Activated CD4-positive, alpha-beta T cell treated with anti-CD3 and anti-CD28 coated beads, Interleukin-2, amount 50 U/mL, for 4 hours (primary cell): ENCODE measurements around the gene FAM180B.
"Not testable (repeated sequence)": the region's sequence is repeated elsewhere in the genome, so short reads cannot be mapped to it uniquely, and the experiment has no call there.

Experiments
- DNase-seq, 2 experiments: peaks; one replicate each; pipeline ENCODE4 v3.0.0-alpha.2; 2020

FAM180B gene, protein sequence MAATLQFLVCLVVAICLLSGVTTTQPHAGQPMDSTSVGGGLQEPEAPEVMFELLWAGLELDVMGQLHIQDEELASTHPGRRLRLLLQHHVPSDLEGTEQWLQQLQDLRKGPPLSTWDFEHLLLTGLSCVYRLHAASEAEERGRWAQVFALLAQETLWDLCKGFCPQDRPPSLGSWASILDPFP

DNA sequence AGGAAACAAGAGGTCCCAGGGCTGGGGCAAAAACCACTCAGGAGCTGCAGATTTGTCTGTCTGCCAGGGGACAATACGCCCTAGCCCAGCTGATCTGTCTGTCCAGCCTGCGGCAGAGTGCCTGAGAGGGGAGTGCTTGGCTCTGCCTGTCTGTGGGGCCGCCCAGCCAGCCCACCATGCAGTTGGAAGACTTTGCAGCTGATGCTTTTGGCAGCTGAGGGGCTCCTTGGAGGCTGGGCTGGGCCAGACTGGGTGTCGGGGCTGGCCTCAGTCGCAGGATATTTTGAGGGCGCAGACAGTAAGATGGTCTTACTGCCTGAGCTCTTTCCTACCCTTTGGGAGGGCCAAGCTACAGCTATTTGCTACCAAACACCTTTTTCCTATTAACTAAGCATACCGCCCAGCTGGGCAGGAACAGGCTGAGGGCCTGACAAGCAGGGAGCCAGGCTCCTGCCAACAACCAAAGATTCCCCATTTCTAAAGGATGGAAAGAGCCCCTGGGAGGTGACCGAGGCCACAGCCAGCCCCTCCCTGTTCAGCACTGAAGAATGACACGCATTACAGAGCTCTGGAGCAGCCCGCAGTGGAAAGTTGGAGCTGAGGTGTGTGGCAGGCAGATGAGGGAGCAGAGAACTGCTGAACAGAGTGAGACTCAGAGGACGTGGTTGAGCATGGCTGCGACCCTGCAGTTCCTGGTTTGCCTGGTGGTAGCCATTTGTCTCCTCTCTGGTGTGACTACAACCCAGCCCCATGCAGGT is at the start of gene FAM180B:
TSS of gene FAM180B (plus strand) at position 581 of the 758 bp plus-strand sequence. CDS start at position 672, 91 bp downstream.
- DNase-seq, result no peak

DNA sequence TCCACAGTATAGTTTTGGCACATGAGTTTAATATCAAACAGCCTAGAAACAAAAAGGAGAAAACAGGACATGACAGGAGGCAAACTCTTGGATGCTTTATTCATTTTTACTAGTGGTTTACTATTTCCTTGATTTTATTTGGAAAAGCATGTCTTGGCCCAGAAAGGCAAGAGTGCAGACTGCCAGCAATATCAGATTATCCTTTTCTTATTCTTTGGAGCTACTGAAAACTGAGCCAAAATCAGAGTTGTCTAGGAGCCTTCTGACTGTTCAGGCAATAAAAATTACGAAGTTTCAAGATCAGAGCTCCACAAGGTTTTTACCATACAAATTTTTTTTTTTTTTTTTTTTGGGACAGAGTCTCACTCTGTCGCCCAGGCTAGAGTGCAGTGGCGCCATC is 49.6 kb upstream of the FAM180B start:
- DNase-seq, result no peak

DNA sequence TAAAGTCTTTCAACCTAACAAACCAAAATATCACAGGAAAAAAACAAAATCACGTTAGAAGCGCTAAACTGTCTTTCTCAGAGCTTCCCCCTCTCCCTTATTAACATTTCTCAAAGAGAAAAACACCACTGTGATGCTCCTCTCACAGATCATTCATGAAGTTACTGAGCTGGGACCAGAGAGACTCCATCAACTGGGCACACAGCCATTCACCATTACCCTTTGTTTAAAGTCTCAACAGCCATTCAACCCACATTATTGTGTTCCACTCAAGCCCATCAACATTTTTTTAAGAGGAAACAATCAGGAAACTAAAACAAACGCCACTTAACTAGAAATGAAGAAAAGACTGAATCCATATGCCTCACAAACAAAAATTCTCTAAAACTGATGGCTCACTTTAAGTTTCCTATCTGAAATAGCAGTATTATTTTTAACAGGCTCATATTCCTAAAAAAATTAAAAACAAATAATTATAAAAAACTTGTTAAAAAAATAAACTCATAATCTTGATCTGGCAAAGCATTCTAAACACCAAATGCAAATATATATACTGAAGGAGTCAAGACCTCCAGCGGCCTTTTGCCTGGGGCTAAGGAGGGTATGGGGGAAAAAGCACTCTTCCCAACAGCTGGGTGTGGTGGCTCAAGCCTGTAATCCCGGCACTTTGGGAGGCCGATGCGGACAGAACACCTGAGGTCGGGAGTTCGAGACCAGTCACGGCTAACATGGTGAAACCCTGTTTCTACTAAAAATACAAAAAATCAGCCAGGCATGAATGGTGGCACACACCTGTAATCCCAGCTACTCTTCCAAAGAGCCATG is 47.5 kb upstream of the FAM180B start:
- no peak for DNase-seq

DNA sequence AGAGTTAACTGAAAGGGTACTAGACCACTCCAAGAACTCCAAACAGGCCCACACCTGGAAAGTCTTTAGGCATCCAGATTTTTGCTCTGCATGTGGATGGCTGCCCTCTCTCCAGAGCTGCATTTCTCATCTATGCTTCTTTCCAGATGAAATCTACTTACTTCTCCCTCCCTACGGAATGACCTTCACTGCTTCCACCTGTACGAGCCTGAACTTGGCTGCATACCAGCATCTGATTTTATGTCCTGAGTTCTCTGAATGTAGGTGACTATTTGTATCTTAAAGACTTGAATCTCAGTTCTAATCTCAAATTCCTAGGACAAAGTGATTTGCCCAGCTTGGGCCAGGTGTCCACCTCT is 46.8 kb upstream of the FAM180B start:
- DNase-seq, result no peak

DNA sequence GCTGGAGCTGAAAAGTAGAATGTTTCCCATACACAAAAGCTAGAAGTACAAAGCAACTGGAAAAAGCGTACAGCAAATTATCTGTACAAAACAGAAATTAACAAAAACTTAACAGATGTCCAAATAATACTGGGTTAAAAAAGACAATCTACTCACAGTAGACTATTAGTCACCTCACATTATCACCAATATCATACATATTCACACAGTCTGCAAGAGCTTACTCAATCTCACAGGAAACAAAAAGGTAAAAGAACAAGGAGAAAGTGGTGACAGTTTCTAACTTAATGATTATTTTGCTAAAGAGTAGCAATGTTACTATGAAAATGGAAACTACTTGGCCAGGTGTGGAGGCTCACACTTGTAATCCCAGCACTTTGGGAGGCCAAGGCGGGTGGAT is 45.4 kb upstream of the FAM180B start:
- no peak for DNase-seq

DNA sequence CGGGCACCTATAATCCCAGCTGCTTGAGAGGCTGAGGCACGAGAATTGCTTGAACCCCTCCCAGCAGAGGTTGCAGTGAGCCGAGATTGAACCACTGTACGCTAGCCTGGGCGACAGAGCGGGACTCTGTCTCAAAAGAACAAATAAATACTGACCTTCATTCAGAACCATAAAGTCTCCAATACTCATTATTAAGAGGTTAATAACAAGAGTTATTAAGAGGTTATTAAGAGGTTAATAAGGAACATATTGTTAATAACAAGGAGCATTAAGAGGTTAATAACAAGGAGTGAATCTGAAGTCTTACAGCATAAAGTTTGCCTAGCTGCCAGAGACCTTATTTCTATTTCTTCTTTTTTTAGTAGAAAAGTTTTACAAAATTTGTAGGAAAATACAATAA is 41.2 kb upstream of the FAM180B start:
- DNase-seq, result no peak

DNA sequence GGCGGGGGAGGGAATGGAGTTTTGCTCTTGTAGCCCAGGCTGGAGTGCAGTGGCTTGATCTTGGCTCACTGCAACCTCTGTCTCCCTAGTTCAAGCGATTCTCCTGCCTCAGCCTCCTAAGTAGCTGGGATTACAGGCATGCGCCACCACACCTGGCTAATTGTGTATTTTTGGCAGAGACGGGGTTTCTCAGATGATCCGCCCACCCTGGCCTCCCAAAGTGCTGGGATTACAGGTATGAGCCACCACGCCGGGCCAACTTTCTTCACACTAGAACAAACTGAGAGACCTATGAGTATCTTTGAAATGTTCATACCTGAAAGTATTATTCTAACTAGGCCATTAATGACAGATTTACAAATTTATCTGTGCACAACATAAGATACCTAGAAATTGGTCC is 40.2 kb upstream of the FAM180B start:
- not testable (repeated sequence) for DNase-seq

DNA sequence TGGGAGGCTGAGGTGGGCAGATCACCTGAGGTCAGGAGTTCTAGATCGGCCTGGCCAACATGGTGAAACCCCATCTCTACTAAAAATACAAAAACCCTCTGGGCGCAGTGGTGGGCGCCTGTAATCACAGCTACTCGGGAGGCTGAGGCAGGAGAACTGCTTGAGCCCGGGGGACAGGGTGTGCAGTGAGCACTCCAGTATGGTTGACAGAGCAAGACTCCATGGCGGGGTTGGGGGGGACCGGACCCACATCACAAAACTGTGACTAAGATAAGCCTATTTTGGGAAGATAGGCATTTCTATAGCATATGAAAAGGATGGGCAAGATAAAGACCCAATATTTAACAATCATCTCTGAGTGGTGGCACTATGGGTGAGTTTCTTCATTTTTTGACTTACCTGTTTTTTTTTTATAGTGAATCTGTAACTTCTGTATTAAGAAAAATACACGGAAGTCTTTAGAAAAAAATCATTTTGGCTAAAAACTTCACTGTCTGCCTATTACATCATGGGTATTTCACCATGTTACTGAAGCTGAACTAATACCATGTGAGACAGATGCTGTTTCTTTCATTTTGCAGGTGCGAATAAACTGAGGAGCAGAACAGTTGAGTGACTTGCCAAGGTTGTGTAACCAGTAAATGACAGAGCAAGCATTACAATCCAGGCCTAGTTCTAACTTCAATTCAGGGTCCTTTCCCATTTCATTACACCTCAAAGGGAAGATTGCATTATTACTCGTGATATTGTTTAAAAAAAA is 36.0 kb upstream of the FAM180B start:
- no peak for DNase-seq

DNA sequence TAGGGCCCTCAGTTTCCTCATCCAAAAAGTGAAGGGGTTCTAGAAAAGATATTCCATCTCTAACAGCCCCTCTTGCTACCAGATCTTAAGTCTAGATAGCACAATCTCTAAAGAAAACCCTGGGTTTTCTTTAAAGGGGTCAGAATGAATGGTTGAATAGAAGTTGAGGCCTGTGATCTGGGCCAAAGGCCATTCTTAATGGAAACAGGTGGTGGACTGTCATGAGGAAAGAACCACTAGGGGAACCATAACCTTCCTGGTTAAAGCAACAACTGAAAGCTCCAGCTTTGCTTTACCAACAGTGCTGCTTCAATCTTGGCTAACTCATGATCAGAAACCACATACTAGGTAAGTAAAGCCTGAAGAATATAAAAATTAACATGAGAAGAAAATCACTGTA is 35.4 kb upstream of the FAM180B start:
- no peak for DNase-seq

DNA sequence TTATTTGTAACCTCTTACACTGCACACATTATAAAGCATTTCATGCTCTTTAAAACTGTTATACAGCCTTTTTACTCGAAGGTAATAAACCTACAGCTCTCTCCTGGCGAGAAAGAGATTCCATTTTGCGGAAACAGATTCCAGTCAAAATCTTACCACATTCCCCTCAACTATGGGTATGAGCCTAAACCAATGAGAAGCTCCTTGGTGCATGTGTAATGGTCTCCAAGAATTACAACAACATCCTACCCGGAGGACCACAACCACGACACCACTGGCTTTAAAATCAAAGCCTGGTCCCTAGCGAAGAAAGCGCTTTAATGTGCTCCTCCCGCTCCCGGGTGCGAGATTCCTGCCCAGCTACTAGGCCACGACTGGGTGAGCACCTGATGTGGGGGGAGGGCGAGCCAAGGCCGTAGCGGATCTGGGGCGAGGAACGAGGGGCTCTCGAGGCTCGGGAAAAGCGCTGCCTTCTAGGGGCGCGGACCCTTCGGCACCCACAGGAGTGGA is 34.4 kb upstream of the FAM180B start:
- peak; percentile 6 to 9 for DNase-seq

DNA sequence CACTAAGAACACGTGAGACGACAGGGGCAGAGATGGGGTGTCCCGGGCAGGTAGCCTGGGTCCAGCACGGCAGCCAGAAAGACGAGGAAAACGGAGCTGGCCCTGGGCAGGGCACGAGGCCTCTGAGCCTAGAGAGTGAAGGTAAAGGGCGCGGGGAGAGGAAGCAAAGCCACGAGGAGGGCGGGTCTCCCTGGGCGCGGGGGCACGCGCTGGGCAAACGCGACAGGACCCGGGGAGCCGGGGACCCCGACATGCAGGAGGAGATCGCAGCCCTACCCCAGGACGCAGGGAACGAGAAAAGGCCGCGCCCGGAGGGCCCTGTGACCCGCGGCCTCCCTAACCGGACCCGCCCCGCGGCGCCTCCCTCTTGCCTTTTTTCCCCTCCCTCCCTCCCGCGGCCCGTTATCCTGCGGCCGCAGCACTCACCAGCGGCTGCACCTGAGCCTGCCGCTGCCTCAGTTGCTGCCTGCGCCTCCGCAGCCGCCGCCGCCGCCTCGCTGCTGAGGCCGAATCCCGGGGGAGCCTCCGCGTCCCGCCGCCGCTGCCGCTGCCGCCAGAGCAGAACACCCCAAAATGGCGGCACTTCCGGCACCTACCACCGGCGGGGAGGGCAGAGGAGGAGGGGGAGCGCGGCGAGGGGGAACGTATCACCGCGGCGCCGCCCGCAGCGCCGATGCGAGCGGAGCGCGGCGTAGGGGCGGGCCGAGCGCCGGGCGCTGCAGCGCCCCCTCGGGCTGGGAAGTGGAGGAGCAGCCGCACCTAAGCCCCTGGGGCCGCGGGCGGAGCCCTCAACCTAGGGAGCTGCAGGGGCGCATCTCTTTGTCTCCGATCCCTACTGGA is 33.7 kb upstream of the FAM180B start, which contains the start of gene CELF1:
TSS of gene CELF1 (minus strand) at position 567 of the 840 bp plus-strand sequence. CDS start 53,609 bp downstream, outside the sequence.
- DNase-seq, result peak; percentile 89 to 90

DNA sequence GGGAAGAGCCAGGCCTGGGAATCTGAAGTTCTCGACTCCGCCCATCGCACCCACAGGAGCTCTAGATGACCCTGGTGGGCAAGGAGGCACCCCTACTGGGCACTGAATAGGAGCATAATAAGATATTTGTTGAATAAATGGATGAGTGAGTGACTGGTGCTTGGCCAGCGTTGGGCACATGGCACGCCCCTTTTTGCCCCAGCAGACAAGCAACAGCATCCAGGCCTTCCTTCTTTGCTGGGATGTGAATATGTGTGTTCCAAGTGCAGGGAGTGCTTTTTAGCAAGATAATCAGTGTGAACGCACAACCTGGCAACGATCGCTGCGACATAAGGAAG is 33.1 kb upstream of the FAM180B start:
- DNase-seq, result no peak

DNA sequence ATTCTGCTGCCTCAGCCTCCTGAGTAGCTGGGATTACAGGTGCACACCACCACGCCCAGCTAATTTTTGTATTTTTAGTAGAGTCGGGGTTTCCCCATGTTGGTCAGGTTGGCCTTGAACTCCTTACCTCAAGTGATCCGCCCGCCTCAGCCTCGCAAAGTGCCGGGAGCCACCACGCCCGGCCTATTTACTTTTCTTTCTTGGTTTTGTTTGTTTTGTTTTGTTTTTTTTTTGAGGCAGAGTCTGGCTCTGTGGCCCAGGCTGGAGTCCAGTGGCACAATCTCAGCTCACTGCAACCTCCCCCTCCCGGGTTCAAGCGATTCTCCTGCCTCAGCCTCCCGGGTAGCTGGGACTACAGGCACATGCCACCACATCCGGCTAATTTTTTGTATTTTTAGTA is 29.5 kb upstream of the FAM180B start:
- DNase-seq, result not testable (repeated sequence)

DNA sequence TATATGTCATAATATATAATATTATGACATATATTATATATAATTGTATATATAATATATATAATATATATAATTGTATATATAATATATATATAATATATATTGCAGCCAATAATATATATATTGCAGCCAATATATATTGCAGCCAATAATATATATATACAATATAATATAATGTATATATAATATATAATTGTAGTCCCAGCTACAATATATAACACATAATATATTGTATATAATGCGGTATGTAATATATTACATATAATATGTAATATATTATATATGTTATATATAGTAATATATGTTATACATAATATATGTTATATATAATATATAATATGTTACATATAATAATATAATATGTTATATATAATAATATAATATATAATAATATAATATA is 27.8 kb upstream of the FAM180B start:
- DNase-seq, result no peak

DNA sequence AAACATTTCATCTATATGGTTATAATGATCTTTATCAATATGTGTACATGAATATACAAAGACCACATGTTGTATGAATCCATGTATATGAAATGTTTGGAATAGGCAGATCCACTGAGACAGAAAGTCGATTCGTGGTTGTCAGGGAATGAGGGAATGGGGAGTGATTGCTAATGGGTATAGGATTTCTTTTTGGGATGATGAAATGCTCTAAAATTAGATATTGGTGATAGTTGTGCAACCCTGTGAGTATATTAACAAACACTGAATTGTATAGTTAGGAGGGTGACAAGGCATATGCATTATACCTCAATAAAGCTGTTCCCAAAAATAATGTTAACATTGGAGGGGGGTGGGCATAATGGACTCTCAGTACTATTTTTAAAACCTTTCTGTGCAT is 26.1 kb upstream of the FAM180B start:
- no peak for DNase-seq

DNA sequence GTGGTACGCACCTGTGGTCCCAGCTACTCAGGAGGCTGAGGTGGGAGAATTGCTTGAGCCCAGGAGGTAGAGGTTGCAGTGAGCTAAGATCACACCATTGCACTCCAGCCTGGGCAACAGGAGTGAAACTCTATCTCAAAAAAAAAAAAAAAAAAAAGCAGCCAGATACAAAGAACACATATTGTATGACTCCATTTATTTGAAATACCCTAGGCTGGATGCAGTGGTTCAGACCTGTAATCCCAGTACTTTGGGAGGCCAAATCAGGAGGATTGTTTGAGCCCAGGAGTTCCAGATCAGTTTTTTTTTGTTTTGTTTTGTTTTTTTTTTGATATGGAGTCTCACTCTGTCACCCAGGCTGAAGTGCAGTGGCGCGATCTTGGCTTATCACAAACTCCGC is 24.1 kb upstream of the FAM180B start:
- not testable (repeated sequence) for DNase-seq

DNA sequence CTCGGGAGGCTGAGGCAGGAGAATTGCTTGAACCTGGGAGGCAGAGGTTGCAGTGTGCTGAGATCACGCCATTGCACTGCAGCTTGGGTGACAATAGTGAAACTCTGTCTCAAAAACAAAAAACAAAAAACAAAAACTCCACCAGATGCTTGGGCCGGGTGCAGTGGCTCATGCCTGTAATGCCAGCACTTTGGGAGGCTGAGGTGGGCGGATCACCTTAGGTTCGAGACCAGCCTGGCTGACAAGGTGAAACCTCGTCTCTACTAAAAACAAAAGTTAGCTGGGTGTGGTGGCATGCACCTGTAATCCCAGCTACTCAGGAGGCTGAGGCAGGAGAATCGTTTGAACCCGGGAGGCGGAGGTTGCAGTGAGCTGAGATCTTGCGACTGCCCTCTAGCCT is 22.1 kb upstream of the FAM180B start:
- not testable (repeated sequence) for DNase-seq

DNA sequence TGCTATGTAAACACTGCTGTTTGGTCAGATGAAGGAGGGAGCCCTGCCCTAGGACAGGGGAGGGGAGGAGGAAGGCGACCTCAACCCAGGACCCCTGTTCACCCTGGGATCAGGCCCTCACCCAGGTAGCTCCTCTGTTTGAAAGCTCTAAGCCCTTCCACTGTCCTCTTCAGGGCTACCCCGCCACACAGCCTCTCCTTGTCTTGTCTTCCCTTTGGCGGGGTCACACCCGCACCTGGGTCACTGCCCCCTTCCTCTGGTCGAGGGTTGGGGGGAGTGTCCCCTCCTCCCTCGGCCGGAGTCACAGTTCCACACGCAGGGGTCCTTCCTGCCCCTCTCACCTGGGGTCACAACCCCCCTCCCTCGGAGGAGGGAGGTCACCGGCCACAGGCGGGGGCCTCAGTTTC is 21.5 kb upstream of the FAM180B start:
- no peak for DNase-seq

DNA sequence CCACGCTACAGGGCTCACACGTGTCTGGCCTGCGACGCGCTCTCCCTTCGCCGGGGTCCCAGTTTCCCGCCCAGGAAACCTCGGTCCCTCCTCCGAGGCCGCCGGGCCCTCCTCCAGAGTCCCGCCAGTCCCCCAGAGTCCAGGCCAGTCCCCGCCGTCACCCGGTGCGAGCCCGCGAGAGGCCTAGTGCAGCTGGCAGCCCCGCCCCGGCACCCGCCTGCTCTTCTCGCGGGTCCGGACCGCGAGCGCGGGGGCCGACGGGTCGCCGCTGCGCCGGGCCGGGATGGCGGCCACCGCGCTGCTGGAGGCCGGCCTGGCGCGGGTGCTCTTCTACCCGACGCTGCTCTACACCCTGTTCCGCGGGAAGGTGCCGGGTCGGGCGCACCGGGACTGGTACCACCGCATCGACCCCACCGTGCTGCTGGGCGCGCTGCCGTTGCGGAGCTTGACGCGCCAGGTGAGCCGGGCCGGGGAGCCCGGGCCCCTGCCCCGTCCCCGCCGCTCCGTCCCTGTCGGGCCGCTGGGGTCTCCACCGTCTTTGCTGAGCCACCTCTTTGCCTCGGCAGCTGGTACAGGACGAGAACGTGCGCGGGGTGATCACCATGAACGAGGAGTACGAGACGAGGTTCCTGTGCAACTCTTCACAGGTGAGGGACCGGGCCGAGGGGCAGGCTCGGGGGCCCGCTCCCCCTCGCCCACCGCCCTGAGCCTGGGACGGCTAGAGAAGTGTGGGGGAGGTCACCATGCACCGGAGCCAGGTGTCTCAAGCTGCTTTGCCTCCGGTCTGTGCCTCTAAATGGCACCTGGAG is 20.9 kb upstream of the FAM180B start, which contains the start of gene PTPMT1:
TSS of gene PTPMT1 (plus strand) at position 260 of the 809 bp plus-strand sequence. CDS start at position 284, 24 bp downstream.
- peak; percentile 41 to 53 for DNase-seq

DNA sequence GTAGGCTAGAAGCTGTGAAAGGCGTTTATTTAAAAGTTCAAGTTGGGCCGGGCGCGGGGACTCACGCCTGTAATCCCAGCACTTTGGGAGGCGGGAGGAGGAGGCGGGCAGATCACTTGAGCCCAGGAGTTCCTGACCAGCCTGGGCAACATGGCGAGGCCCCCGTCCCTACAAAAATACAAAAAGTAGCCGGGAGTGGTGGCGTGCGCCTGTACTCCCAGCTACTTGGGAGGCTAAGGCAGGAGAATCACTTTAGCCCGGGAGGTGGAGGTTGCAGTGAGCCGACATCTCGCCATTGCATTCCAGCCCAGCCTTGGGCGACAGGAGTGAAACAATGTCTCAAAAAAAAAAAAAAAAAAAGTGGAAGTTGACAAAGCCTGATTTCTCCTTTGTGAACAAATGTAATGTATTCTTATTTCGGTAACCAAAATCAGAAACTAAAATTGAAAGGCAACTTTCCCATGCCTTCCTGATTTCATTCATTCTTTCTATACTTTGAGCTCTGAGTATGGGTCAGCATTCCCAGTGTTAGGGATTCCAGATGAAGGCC is 20.3 kb upstream of the FAM180B start:
- no peak for DNase-seq

DNA sequence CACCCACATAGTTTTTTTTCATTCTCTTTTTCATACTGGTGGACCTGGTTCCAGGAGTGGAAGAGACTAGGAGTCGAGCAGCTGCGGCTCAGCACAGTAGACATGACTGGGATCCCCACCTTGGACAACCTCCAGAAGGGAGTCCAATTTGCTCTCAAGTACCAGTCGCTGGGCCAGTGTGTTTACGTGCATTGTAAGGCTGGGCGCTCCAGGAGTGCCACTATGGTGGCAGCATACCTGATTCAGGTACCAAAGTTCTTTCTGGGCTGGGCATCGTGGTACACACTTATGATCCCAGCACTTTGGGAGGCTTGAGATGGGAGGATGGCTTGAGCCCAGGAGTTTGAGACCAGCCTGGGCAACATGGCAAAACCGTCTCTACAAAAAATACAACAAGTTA is 16.8 kb upstream of the FAM180B start:
- DNase-seq, result no peak
